H1 (cell line): ENCODE results near the gene AGPAT3. TPM values are rescaled to one million over a fixed set of nuclear protein-coding genes. Genes with fewer than 3 reads are reported as not detected.

Source experiments
- CTCF ChIA-PET: fragments of 300-600 bp; sonication (Branson Sonifier 250); formaldehyde crosslinking; loops from one replicate; lab custom pipeline; 2021; ENCODE audit not compliant: partially characterized antibody; lab: Charles Lee
- POLR2A ChIA-PET: fragments of 300-600 bp; sonication (Branson Sonifier 250); formaldehyde crosslinking; loops from one replicate; lab custom pipeline; 2021; ENCODE audit warnings: inconsistent platforms; ENCODE audit not compliant: partially characterized antibody; lab: Charles Lee
- DNase-seq, 2 experiments: peaks; one replicate each; pipeline versions ENCODE4 v3.0.0 to v3.0.0-alpha.2; 2010 to 2022; ENCODE audit warnings: low spot score in 2 of 2, low read depth in 1 of 2, mixed read lengths in 1 of 2
- FAIRE-seq: peaks from 2 replicates; lab custom pipeline; 2011; peaks lifted over from hg19 to GRCh38; lab: Jason Lieb, UNC
- H2AFZ ChIP-seq: 2 replicates; pipeline ENCODE4 v1.8.1; 2012; ENCODE audit warnings: low read length, inconsistent platforms
- H2AK5ac ChIP-seq: 2 replicates; pipeline ENCODE4 v1.6.1; 2013; ENCODE audit warnings: low read depth, low read length
- H2BK120ac ChIP-seq: replicated peaks from 2 replicates; pipeline ENCODE3; 2013; ENCODE audit warnings: low read depth, low read length, inconsistent platforms
- H2BK12ac ChIP-seq: 2 replicates; pipeline ENCODE4 v1.6.1; 2013; ENCODE audit warnings: low read depth, low read length
- H2BK15ac ChIP-seq: 2 replicates; pipeline ENCODE4 v1.6.1; 2013; ENCODE audit warnings: low read length
- H2BK20ac ChIP-seq: 2 replicates; pipeline ENCODE4 v1.6.1; 2013; ENCODE audit warnings: low read length
- H2BK5ac ChIP-seq: 2 replicates; pipeline ENCODE4 v1.6.1; 2013; ENCODE audit warnings: low read depth, low read length
- H3K14ac ChIP-seq: 2 replicates; pipeline ENCODE4 v1.6.1; 2013; ENCODE audit warnings: inconsistent platforms; ENCODE audit not compliant: insufficient read length
- H3K18ac ChIP-seq: 2 replicates; pipeline ENCODE4 v1.6.1; 2013; ENCODE audit warnings: low read length; ENCODE audit errors: extremely low read depth
- H3K23ac ChIP-seq: 2 replicates; pipeline ENCODE4 v1.6.1; 2013; ENCODE audit warnings: inconsistent platforms; ENCODE audit not compliant: insufficient read length
- H3K23me2 ChIP-seq: 2 replicates; pipeline ENCODE4 v1.6.1; 2013; ENCODE audit warnings: low read depth, low read length
- H3K27ac ChIP-seq: 2 replicates; pipeline ENCODE4 v1.6.1; 2011; ENCODE audit warnings: low read depth, low read length, inconsistent platforms
- H3K27me3 ChIP-seq, 4 experiments: replicated peaks in 1 of 4; 1 replicate in 1 of 4; 2 replicates in 3 of 4; pipeline versions ENCODE4 v1.6.1 to v1.8.1; 2011 to 2013; ENCODE audit warnings: low read length in 3 of 4, mild to moderate bottlenecking in 3 of 4, inconsistent platforms in 2 of 4, mixed read lengths in 2 of 4, moderate library complexity in 1 of 4; ENCODE audit not compliant: control insufficient read depth in 3 of 4, insufficient read depth in 3 of 4; ENCODE audit errors: extremely low read depth in 1 of 4
- H3K36me3 ChIP-seq, 4 experiments: 2 replicates each; pipeline versions ENCODE4 v1.6.1 to v1.8.1; 2011 to 2013; ENCODE audit warnings: mild to moderate bottlenecking in 4 of 4, low read length in 3 of 4, moderate library complexity in 2 of 4, control low read depth in 1 of 4, inconsistent platforms in 1 of 4; ENCODE audit not compliant: insufficient read depth in 4 of 4, control insufficient read depth in 2 of 4
- H3K4ac ChIP-seq: replicated peaks from 2 replicates; pipeline ENCODE3; 2013; ENCODE audit warnings: low read length, low read depth, mixed read lengths, inconsistent platforms; ENCODE audit not compliant: insufficient read length
- H3K4me1 ChIP-seq, 4 experiments: replicated peaks in 1 of 4; 1 replicate in 1 of 4; 2 replicates in 3 of 4; pipeline versions ENCODE4 v1.6.1 to v1.8.1; 2011 to 2013; ENCODE audit warnings: low read length in 3 of 4, inconsistent platforms in 2 of 4, mixed read lengths in 1 of 4; ENCODE audit not compliant: insufficient read depth in 4 of 4, control insufficient read depth in 3 of 4
- H3K4me2 ChIP-seq, 2 experiments: 2 replicates each; pipeline versions ENCODE4 v1.6.1 to v1.8.1; 2011 to 2013; ENCODE audit warnings: low read depth in 2 of 2, low read length in 2 of 2, control low read depth in 1 of 2, inconsistent platforms in 1 of 2, mild to moderate bottlenecking in 1 of 2; ENCODE audit not compliant: insufficient read depth in 1 of 2
- H3K4me3 ChIP-seq, 4 experiments: fragments of 200-600, 300-600 bp in 1 of 4; sonication (generic), shearing (Covaris generic), sonication (Bioruptor Twin) in 1 of 4; 2 replicates each; pipeline versions ENCODE4 v1.5.1 to v1.8.1; 2011 to 2016; ENCODE audit warnings: low read length in 4 of 4, low read depth in 3 of 4, control low read depth in 2 of 4, inconsistent platforms in 2 of 4, mild to moderate bottlenecking in 2 of 4, mixed read lengths in 1 of 4, moderate library complexity in 1 of 4; ENCODE audit not compliant: insufficient read depth in 2 of 4; ENCODE audit errors: extremely low read depth in 1 of 4
- H3K56ac ChIP-seq: replicated peaks from 2 replicates; pipeline ENCODE3; 2013; ENCODE audit warnings: low read depth, mild to moderate bottlenecking, mixed read lengths, low read length, inconsistent platforms; ENCODE audit not compliant: insufficient read length
- H3K79me1 ChIP-seq: 2 replicates; pipeline ENCODE4 v1.6.1; 2013; ENCODE audit warnings: low read depth, low read length, control low read depth
- H3K79me2 ChIP-seq, 2 experiments: 2 replicates each; pipeline versions ENCODE4 v1.6.1 to v1.8.1; 2012 to 2013; ENCODE audit warnings: low read length in 2 of 2, mild to moderate bottlenecking in 2 of 2, inconsistent platforms in 1 of 2; ENCODE audit not compliant: insufficient read depth in 2 of 2, control insufficient read depth in 1 of 2
- H3K9ac ChIP-seq, 4 experiments: replicated peaks in 1 of 4; 1 replicate in 1 of 4; 2 replicates in 3 of 4; pipeline versions ENCODE4 v1.6.1 to v1.8.1; 2011 to 2013; ENCODE audit warnings: low read depth in 3 of 4, low read length in 3 of 4, control low read depth in 2 of 4, mild to moderate bottlenecking in 2 of 4, moderate library complexity in 2 of 4, inconsistent platforms in 1 of 4; ENCODE audit errors: extremely low read depth in 1 of 4
- H3K9me3 ChIP-seq, 2 experiments: 2 replicates each; pipeline versions ENCODE4 v1.6.1 to v1.8.1; 2012 to 2013; ENCODE audit warnings: mild to moderate bottlenecking in 2 of 2, moderate library complexity in 2 of 2, control low read depth in 1 of 2, inconsistent platforms in 1 of 2, low read depth in 1 of 2, low read length in 1 of 2, mixed read lengths in 1 of 2; ENCODE audit not compliant: insufficient read depth in 2 of 2
- H4K20me1 ChIP-seq, 2 experiments: replicated peaks in 1 of 2; 2 replicates each; pipeline versions ENCODE3 to v1.8.1; 2011 to 2013; ENCODE audit warnings: inconsistent platforms in 2 of 2, low read length in 2 of 2, mild to moderate bottlenecking in 1 of 2; ENCODE audit not compliant: insufficient read depth in 2 of 2, control insufficient read depth in 1 of 2
- H4K5ac ChIP-seq: 2 replicates; pipeline ENCODE4 v1.6.1; 2013; ENCODE audit warnings: low read length, low read depth, mixed read lengths, inconsistent platforms; ENCODE audit not compliant: insufficient read length
- H4K8ac ChIP-seq: 2 replicates; pipeline ENCODE4 v1.8.0; 2013; ENCODE audit warnings: mild to moderate bottlenecking, moderate library complexity, low read length, inconsistent platforms; ENCODE audit not compliant: insufficient read depth; ENCODE audit errors: extremely low read depth
- H4K91ac ChIP-seq: replicated peaks from 2 replicates; pipeline ENCODE3; 2013; ENCODE audit warnings: low read length, mixed read lengths, inconsistent platforms; ENCODE audit not compliant: insufficient read length
- FOSL1 ChIP-seq: IDR thresholded peaks from 2 replicates; pipeline ENCODE4 v1.6.1; 2011; ENCODE audit warnings: mild to moderate bottlenecking, low read depth, low read length, moderate library complexity; ENCODE audit not compliant: insufficient read depth
- SP2 ChIP-seq: IDR thresholded peaks from 2 replicates; pipeline ENCODE4 v1.6.1; 2012; ENCODE audit warnings: mild to moderate bottlenecking, low read length, inconsistent platforms
- WGBS, 2 experiments: shearing (Covaris generic) in 1 of 2; methylation state at CpG; one replicate each; pipeline versions ENCODE4 v1.1.6 to v1.1.7; 2013 to 2015; ENCODE audit warnings: low lambda C conversion rate in 2 of 2, mixed read lengths in 2 of 2, inconsistent platforms in 1 of 2, low coverage in 1 of 2, missing lambda C conversion rate in 1 of 2; ENCODE audit not compliant: insufficient replicate concordance in 2 of 2, insufficient coverage in 1 of 2, insufficient read length in 1 of 2; ENCODE audit errors: extremely low coverage in 1 of 2, missing lambda C conversion rate in 1 of 2; 5-methylcytosine and 5-hydroxymethylcytosine counted together
- polyA plus RNA-seq, 7 experiments: library from polyadenylated mRNA; depleted of rRNA in 3 of 7; stranded (reverse) in 5 of 7; unstranded in 2 of 7; fragments of >200 nt in 5 of 7; fragments of 200-250 nt in 2 of 7; gene quantifications; 1 replicate in 5 of 7; 2 replicates in 1 of 7; 4 replicates in 1 of 7; pipeline versions ENCODE4 v1.2.1 to v1.2.3, GENCODE V29; 2011 to 2013; ENCODE audit warnings: missing spikeins in 2 of 7, mixed read lengths in 2 of 7
- total RNA-seq: library from RNA; stranded (reverse); fragmentation: NEBNext Ultra II Directional; extraction: Animal tissue kit (Norgen Biotek cat#: 25700); gene quantifications from 2 replicates; pipeline ENCODE4 v1.2.1, GENCODE V29; 2021

AGPAT3 gene
- total and polyA plus RNA-seq, 2 of the 8 experiments (the other 6 are each of a cell fraction or from before 2014, with no cell fraction given) = 5.8 to 7.3 TPM

DNA sequence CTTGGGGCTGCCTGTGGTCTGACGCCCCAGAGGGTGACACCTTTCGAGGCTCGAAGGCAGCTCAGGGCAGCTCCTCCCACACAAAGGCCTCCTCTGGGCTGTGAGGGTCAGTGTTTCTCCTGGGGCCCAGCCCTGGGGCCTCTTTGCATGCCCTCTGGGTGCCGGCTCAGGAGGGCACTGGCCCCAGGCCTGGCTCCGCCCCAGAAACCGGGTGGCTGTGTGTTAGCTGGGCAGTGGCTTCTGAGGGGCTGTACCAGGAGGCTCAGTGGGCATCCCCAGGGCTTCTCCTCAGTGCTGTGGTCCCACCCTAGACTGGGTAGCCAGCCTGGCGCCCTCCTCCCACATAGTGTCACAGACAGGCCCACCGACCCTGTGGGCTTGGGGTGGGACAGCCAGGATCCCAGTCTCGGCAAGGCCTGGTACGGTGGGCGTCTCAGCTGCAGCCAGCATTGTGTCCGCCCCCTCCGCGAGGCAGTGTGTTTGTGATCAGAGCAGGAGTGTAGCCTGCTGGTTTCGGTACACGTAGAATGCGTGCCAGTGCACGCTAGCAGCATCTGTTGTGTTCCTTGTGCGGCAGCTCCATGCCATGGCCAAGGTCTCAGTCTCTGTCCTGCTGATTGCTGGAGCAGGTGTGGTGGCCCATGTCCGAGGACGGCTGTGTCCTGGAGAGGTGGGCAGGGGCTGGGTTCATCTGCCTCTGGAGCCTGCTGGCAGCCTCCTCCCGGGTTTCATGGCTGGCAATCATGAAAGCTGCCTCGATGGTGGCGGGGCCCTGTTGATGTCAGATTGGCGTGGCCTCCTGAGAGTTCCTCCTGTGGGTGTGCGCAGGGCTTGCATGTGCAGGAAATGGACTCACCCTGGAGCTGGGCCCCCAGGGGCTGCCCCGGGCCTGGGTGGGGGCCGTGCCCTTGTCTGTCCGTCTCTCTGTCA, 47.6 kb upstream of the AGPAT3 start:
- Histone ChIP-seq H2BK15ac (peak overlapping the region; percentile 92), H2BK12ac (no peak overlapping the region), H3K23ac (no peak overlapping the region), H3K18ac (no peak overlapping the region), H3K4ac (peak overlapping the region; percentile 38), H3K79me1 (no peaks in the 10 kb centered on the region), H3K4me2 (no peak overlapping the region), H2BK120ac (no peak overlapping the region), H3K27me3 (no peaks in the 10 kb centered on the region), H3K4me1 (peaks cover 0 to 9% (median 8%) of the 10 kb centered on the region in 4 experiments; a peak in 6 of 7 replicates), H3K9ac (no peak overlapping the region), H3K14ac (no peak overlapping the region), H3K23me2 (peaks cover 2% of the 10 kb centered on the region; the same call in 1 of the 2 replicates), H3K4me3 (no peak overlapping the region), H4K91ac (peak overlapping the region; percentile 40), H2BK5ac (no peak overlapping the region), H3K9me3 (peaks cover 0 to 15% of the 10 kb centered on the region in 2 experiments; a peak in 1 of 4 replicates), H4K5ac (no peak overlapping the region), H3K79me2 (no peaks in the 10 kb centered on the region), H2BK20ac (no peak overlapping the region), H2AK5ac (0 out of 2 replicates have a peak overlapping the region, but pooled peaks have one; percentile 24), H3K27ac (0 out of 2 replicates have a peak overlapping the region, but pooled peaks have one; percentile 48), H2AFZ (no peak overlapping the region), H3K36me3 (no peaks in the 10 kb centered on the region), H4K20me1 (peaks cover 1 to 2% of the 10 kb centered on the region in 2 experiments), H4K8ac (no peak overlapping the region), H3K56ac (no peak overlapping the region)
- no peak for FAIRE-seq
- CTCF ChIA-PET = interaction anchor here (0.6 to 4.1 kb wide), 17 partner anchors 9 to 666 kb away, joined by 3 to 42 read pairs (median 4); partner anchors contain the start of gene RRP1
- 84% methylated on average over 28 of the region's 29 CpGs; no CpG with 5 or more reads in 1 of the 2 experiments for WGBS, 2 experiments
- POLR2A ChIA-PET = interaction anchor here (0.7 kb wide), 1 partner anchor 158 kb away, joined by 3 read pairs; no protein-coding TSS in a partner anchor
- no peak for DNase-seq
- TF ChIP-seq FOSL1 (no peak), SP2 (no peak)
